Sigmoid colon (tissue), 3 donors: ENCODE results near the gene TMC8.

Experiments
- POLR2A ChIP-seq, 2 donors: fragments of 450-650 bp; IDR thresholded peaks; one replicate each; pipeline ENCODE4 v1.6.1; 2016; ENCODE audit warnings: antibody characterized with exemption in 2 of 2, mild to moderate bottlenecking in 2 of 2, moderate library complexity in 2 of 2
- TF ChIP-seq, protein P1 (sequence below), 4 experiments: fragments of 450-650 bp in 3 of 4; fragments of 200-600 bp in 1 of 4; IDR thresholded peaks; one replicate each; pipeline ENCODE4 v1.5.1; 2016 to 2019; ENCODE audit warnings: antibody characterized with exemption in 4 of 4, mild to moderate bottlenecking in 3 of 4, moderate library complexity in 2 of 4

DNA sequence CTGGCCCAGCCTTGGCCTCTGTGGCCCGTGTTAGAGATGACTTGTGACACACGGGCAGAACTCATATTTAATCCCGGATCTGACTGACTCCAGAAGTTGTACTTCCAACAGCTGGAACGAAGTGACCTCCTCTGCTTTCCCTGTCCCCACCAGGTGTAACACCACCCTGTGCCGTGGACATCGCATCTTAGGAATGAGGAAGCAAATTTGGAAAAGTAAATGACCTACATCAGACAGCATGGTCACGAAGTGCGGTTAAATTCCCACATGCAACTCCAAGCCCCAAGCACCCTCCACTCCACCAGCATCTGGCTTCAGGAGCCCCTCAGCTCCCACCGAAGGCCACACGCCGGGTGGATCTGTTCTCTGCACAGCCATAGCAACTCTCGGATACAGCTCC is 53.3 kb downstream of the TMC8 start:
- TF ChIP-seq POLR2A (IDR thresholded peaks at IDR 0.05): no peak
- TF ChIP-seq, protein P1, sequence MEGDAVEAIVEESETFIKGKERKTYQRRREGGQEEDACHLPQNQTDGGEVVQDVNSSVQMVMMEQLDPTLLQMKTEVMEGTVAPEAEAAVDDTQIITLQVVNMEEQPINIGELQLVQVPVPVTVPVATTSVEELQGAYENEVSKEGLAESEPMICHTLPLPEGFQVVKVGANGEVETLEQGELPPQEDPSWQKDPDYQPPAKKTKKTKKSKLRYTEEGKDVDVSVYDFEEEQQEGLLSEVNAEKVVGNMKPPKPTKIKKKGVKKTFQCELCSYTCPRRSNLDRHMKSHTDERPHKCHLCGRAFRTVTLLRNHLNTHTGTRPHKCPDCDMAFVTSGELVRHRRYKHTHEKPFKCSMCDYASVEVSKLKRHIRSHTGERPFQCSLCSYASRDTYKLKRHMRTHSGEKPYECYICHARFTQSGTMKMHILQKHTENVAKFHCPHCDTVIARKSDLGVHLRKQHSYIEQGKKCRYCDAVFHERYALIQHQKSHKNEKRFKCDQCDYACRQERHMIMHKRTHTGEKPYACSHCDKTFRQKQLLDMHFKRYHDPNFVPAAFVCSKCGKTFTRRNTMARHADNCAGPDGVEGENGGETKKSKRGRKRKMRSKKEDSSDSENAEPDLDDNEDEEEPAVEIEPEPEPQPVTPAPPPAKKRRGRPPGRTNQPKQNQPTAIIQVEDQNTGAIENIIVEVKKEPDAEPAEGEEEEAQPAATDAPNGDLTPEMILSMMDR (IDR thresholded peaks at IDR 0.05): no peak
